GM23248 (cell line): Measurements from ENCODE around the gene NISCH.

ENCODE experiments used
- EZH2 ChIP-seq: fragments of 200-600 bp; sonication (generic); IDR thresholded peaks from 2 replicates; pipeline ENCODE4 v1.6.1; 2018; ENCODE audit warnings: antibody characterized with exemption, mild to moderate bottlenecking; ENCODE audit not compliant: insufficient read depth, poor library complexity, severe bottlenecking
- EZH2phosphoT487 ChIP-seq: fragments of 200-600 bp; sonication (generic); IDR thresholded peaks from 2 replicates; pipeline ENCODE4 v1.6.1; 2018; ENCODE audit warnings: antibody characterized with exemption, moderate library complexity, mild to moderate bottlenecking, low read depth; ENCODE audit not compliant: insufficient read depth

- TF ChIP-seq EZH2 (no peak), EZH2phosphoT487 (no peak)
Observed at GRCh38 chr3:52479037-52479876, 23.9 kb downstream of the NISCH start.
